Aorta (tissue), 5 donors: ENCODE data around the gene APOBEC4. TPM values are rescaled to one million over a fixed set of nuclear protein-coding genes. Genes with fewer than 3 reads are reported as not detected.
A peak's percentile ranks its signal among the peaks of the same experiment; 100 is the strongest.
"Not testable (repeated sequence)": the region's sequence is repeated elsewhere in the genome, so short reads cannot be mapped to it uniquely, and the experiment has no call there.

Experiments used
- ATAC-seq: fragments of 200-7000 bp; cut with Tn5 transposase; one replicate; pipeline ENCODE4 v1.9.1; 2022; ENCODE audit warnings: moderate library complexity; ENCODE audit not compliant: low FRiP score
- DNase-seq, 2 donors: peaks; one replicate each; pipeline ENCODE4 v3.0.0-alpha.2; 2020
- H3K27ac ChIP-seq, 2 donors: one replicate each; pipeline ENCODE4 v1.5.1; 2013; ENCODE audit warnings: low read length in 2 of 2, mild to moderate bottlenecking in 2 of 2, moderate library complexity in 2 of 2, control low read depth in 1 of 2, inconsistent platforms in 1 of 2, low read depth in 1 of 2
- H3K27me3 ChIP-seq, 2 donors: one replicate each; pipeline ENCODE4 v1.6.1; 2013; ENCODE audit warnings: control low read depth in 1 of 2, low read length in 1 of 2, mild to moderate bottlenecking in 1 of 2, moderate library complexity in 1 of 2; ENCODE audit not compliant: insufficient read depth in 2 of 2, control insufficient read depth in 1 of 2
- H3K36me3 ChIP-seq, 2 donors: one replicate each; pipeline ENCODE4 v1.6.1; 2013; ENCODE audit warnings: control low read depth in 1 of 2, low read length in 1 of 2, mild to moderate bottlenecking in 1 of 2; ENCODE audit not compliant: insufficient read depth in 2 of 2, control insufficient read depth in 1 of 2
- H3K4me1 ChIP-seq, 2 donors: one replicate each; pipeline ENCODE4 v1.6.1; 2013; ENCODE audit warnings: low read length in 2 of 2, control low read depth in 1 of 2, mild to moderate bottlenecking in 1 of 2, moderate library complexity in 1 of 2; ENCODE audit not compliant: insufficient read depth in 2 of 2, control insufficient read depth in 1 of 2
- H3K4me3 ChIP-seq, 2 donors: one replicate each; pipeline ENCODE4 v1.5.1; 2013; ENCODE audit warnings: low read length in 2 of 2, control low read depth in 1 of 2, mild to moderate bottlenecking in 1 of 2
- H3K9me3 ChIP-seq: one replicate; pipeline ENCODE4 v1.6.1; 2013; ENCODE audit warnings: mild to moderate bottlenecking, low read length; ENCODE audit not compliant: control insufficient read depth
- WGBS, 2 donors: extraction: QIAGEN DNeasy Blood & Tissue Kit; methylation state at CpG; one replicate each; pipeline ENCODE4 v1.1.7; 2013; 5-methylcytosine and 5-hydroxymethylcytosine counted together
- intact Hi-C, 2 donors: fragments of 100-400 bp; cut with DNase I; formaldehyde crosslinking; loops; one replicate each; pipeline versions ENCODE4 v1.14.2 to v1.15.0; 2022
- polyA plus RNA-seq, 2 donors: library from polyadenylated mRNA; stranded (reverse); fragments of 200-250 nt; gene quantifications; one replicate each; pipeline ENCODE4 v1.2.3, GENCODE V29; 2013
- total RNA-seq, 2 donors: library from RNA; stranded (reverse); fragmentation: NEBNext Ultra II Directional; extraction: Animal tissue kit (Norgen Biotek cat#: 25700); gene quantifications; one replicate each; pipeline ENCODE4 v1.2.1, GENCODE V29; 2021
- donor health status: healthy with polysubstance abuse.
- donor health status: Bipolar disorder and iron deficiency.
- donor health status: DM: no; HTN: no; CAD: no.
- donor health status: DM: no; HTN: no; CAD: no.
- donor health status: DM: yes; HTN: yes; CAD: no.

Gene APOBEC4
- total and polyA plus RNA-seq, 4 donors, result not detected

DNA sequence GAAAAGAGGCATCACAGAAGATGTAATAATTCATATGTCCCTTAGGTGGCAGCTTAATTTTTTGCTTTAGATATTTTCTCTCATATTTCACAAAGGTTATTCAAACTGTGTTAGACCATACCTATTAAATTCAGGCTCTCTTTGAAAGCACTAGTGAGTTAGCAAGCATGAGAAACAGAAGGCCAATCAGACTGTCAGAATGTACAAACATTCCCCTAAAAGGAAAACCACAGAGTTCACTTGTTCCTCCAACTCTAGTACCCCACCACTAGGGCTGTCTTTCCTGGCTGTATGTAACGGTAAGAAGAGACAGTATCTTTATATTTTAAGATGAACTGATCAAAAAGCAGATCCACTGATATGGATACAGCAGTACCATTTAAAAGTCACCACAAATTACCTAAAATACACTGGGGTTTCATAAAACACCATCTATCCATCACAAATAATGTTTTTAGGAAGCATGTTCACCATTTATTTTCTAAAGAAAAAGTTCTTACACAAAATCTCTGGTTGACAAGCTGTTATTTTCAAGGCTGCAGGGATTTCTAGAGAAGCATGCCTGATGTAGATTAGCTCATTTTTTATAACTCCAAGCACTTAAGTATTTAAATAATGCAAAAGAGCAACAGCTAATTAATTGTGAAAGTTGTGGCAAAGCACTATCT, 19.3 kb downstream of the APOBEC4 start:
- peak overlapping the region in 1 of 2 donors; percentile 82 for H3K27ac ChIP-seq
- H3K4me1 ChIP-seq, result peaks cover under 1 to 1% of the 10 kb centered on the region in 2 donors
- 0% methylated on average over 1 of the region's 1 CpG for WGBS, 2 donors
- intact Hi-C loops, result loop anchor here in 1 of 2 donors (5.0 kb wide), 1 partner anchor 162 kb away; the partner anchor contains the start of gene SMG7
- peaks cover 0 to under 1% of the 10 kb centered on the region in 2 donors for H3K36me3 ChIP-seq
- ATAC-seq, result peak; percentile 47
- peak overlapping the region; percentile 60 to 97 for H3K4me3 ChIP-seq
- H3K9me3 ChIP-seq, result no peaks in the 10 kb centered on the region
- no peak for DNase-seq
- H3K27me3 ChIP-seq, result no peaks in the 10 kb centered on the region

GRCh38 chr1:183632964-183633363, 20.2 kb downstream of the APOBEC4 start:
- peak overlapping the region; percentile 18 to 76 for H3K27ac ChIP-seq

GRCh38 chr1:183632114-183632513, 21.0 kb downstream of the APOBEC4 start:
- intact Hi-C loops, result loop anchor here in 1 of 2 donors (5.0 kb wide), 1 partner anchor 160 kb away; the partner anchor contains the start of gene SMG7
- Histone ChIP-seq H3K4me3 (peak overlapping the region in 1 of 2 donors; percentile 60), H3K27ac (no peak overlapping the region), H3K4me1 (peaks cover 2 to 6% of the 10 kb centered on the region in 2 donors), H3K27me3 (no peaks in the 10 kb centered on the region), H3K36me3 (peaks cover 0 to 4% of the 10 kb centered on the region in 2 donors), H3K9me3 (no peaks in the 10 kb centered on the region)
- WGBS, 2 donors, result 3 to 4% methylated on average over 2 of the region's 2 CpGs
- ATAC-seq, result no peak
- DNase-seq, result no peak

More at GRCh38 chr1:183632964-183633363, 20.2 kb downstream of the APOBEC4 start:
- H3K9me3 ChIP-seq, result no peaks in the 10 kb centered on the region
- no peaks in the 10 kb centered on the region for H3K27me3 ChIP-seq
- WGBS, 2 donors, result 7 to 10% methylated on average over 1 of the region's 1 CpG
- intact Hi-C loops, result loop anchor here in 1 of 2 donors (5.0 kb wide), 1 partner anchor 161 kb away; the partner anchor contains the start of gene SMG7
- DNase-seq (no peak), ATAC-seq (no peak)
- peaks cover 2 to 6% of the 10 kb centered on the region in 2 donors for H3K4me1 ChIP-seq
- H3K36me3 ChIP-seq, result peaks cover 0 to 4% of the 10 kb centered on the region in 2 donors
- H3K4me3 ChIP-seq, result peak overlapping the region; percentile 60 to 97

DNA sequence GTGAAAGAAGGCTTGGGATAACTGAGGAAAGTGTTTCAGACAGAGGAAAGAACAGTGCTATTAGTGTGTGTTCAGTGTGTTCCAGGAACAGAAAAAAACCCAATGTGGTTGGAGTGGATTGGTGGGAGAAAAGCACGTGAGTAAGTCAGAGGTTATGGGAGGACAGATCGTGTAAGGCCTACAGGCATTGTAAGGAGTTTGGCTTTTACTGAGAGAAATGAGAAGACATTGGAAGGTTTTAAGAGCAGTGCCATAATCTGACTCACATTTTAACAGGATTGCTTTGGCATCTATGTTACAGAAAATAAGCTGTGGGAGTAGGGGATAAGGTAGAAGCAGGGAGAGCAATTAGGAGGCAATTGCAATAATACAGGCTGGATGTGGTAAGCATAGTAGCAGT, 22.4 kb downstream of the APOBEC4 start:
- peaks cover 2 to 6% of the 10 kb centered on the region in 2 donors for H3K4me1 ChIP-seq
- intact Hi-C loops, result loop anchor here in 1 of 2 donors (5.0 kb wide), 1 partner anchor 158 kb away; the partner anchor contains the start of gene SMG7

DNA sequence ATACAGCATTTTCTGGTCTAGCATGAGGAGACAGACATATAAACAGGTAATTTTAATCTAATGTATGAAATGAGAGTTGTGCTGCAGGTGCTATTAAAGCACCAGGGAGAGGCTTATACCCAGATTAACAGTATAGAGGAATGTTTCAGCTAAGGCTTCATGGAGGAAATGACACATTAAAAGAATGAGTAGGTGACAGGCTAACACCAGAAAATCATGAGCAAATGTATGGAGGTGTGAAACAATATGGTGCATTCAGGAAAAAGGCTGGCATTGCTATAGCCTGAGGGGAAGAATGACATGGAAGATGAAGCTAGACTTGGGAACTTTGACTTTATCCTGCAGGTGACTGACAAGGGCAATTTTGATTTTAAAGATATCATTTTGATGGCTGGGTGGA, 24.6 kb downstream of the APOBEC4 start:
- Histone ChIP-seq H3K4me1 (peaks cover 2 to 6% of the 10 kb centered on the region in 2 donors), H3K27ac (no peak overlapping the region), H3K4me3 (no peak overlapping the region), H3K36me3 (peaks cover 0 to 7% of the 10 kb centered on the region in 2 donors), H3K27me3 (no peaks in the 10 kb centered on the region), H3K9me3 (no peaks in the 10 kb centered on the region)
- intact Hi-C loops, result loop anchor here in 1 of 2 donors (5.0 kb wide), 1 partner anchor 601 kb away; no protein-coding TSS in a partner anchor
- DNase-seq (no peak), ATAC-seq (no peak)

More for the DNA sequence above, 22.4 kb downstream of the APOBEC4 start:
- H3K27ac ChIP-seq, result peak overlapping the region in 1 of 2 donors; percentile 20
- DNase-seq (no peak), ATAC-seq (no peak)
- H3K9me3 ChIP-seq, result no peaks in the 10 kb centered on the region
- peak overlapping the region in 1 of 2 donors; percentile 21 for H3K4me3 ChIP-seq
- H3K27me3 ChIP-seq, result no peaks in the 10 kb centered on the region
- 2 to 3% methylated on average over 2 of the region's 2 CpGs for WGBS, 2 donors
- H3K36me3 ChIP-seq, result peaks cover 0 to 5% of the 10 kb centered on the region in 2 donors

GRCh38 chr1:183626236-183626635, 26.9 kb downstream of the APOBEC4 start:
- not testable (repeated sequence) for H3K4me1 ChIP-seq, H3K27ac ChIP-seq

GRCh38 chr1:183622884-183623785, 30.0 kb downstream of the APOBEC4 start:
- Histone ChIP-seq H3K9me3 (no peaks in the 10 kb centered on the region), H3K4me3 (no peak overlapping the region), H3K4me1 (peaks cover 0 to 3% of the 10 kb centered on the region in 2 donors), H3K27me3 (no peaks in the 10 kb centered on the region), H3K27ac (peak overlapping the region in 1 of 2 donors; percentile 36), H3K36me3 (peaks cover 0 to 2% of the 10 kb centered on the region in 2 donors)
- intact Hi-C loops, result no loop called here
- ATAC-seq (peak; percentile 93), DNase-seq (no peak)
- 44 to 46% methylated on average over 10 of the region's 10 CpGs for WGBS, 2 donors

More at GRCh38 chr1:183626236-183626635, 26.9 kb downstream of the APOBEC4 start:
- DNase-seq, H3K4me3 ChIP-seq, H3K9me3 ChIP-seq, H3K36me3 ChIP-seq, H3K27me3 ChIP-seq: not testable (repeated sequence)
- WGBS, 2 donors, result 3 to 5% methylated on average over 3 of the region's 3 CpGs
- peak; percentile 52 for ATAC-seq
- intact Hi-C loops, result loop anchor here in 1 of 2 donors (2.0 to 5.0 kb wide), 2 partner anchors 153 to 599 kb away; partner anchors contain the start of gene SMG7

- H3K27me3 ChIP-seq, result no peaks in the 10 kb centered on the region
- 74 to 77% methylated on average over 1 of the region's 1 CpG for WGBS, 2 donors
- ATAC-seq (no peak), DNase-seq (no peak)
- peaks cover 0 to 2% of the 10 kb centered on the region in 2 donors for H3K36me3 ChIP-seq
- no peak overlapping the region for H3K27ac ChIP-seq
- H3K4me1 ChIP-seq, result peaks cover 0 to 3% of the 10 kb centered on the region in 2 donors
- intact Hi-C loops, result no loop called here
- H3K9me3 ChIP-seq, result no peaks in the 10 kb centered on the region
- H3K4me3 ChIP-seq, result no peak overlapping the region
These were observed 31.1 kb downstream of the APOBEC4 start for GRCh38 chr1:183622013-183622412.
